Glutamatergic neuron (in vitro differentiated cells): Measurements from ENCODE around the gene GLI3. TPM values are rescaled to one million over a fixed set of nuclear protein-coding genes. Genes with fewer than 3 reads are reported as not detected.

Experiments used
- DNase-seq: peaks from one replicate; pipeline ENCODE4 v3.0.0; 2022
- H3K27ac Mint-ChIP-seq: one replicate; pipeline ENCODE4 v1.8.0; 2020; ENCODE audit warnings: mild to moderate bottlenecking, mixed read lengths, inconsistent platforms; ENCODE audit not compliant: unreplicated experiment
- H3K27me3 Mint-ChIP-seq: one replicate; pipeline ENCODE4 v1.8.0; 2020; ENCODE audit warnings: mild to moderate bottlenecking, moderate library complexity, mixed read lengths, inconsistent platforms; ENCODE audit not compliant: unreplicated experiment
- H3K36me3 Mint-ChIP-seq: one replicate; pipeline ENCODE4 v1.8.0; 2020; ENCODE audit warnings: mild to moderate bottlenecking, mixed read lengths, inconsistent platforms; ENCODE audit not compliant: unreplicated experiment
- H3K4me1 Mint-ChIP-seq: one replicate; pipeline ENCODE4 v1.8.0; 2020; ENCODE audit warnings: mild to moderate bottlenecking, low read depth, mixed read lengths, inconsistent platforms; ENCODE audit not compliant: unreplicated experiment
- H3K4me3 Mint-ChIP-seq: one replicate; pipeline ENCODE4 v1.8.0; 2020; ENCODE audit warnings: mild to moderate bottlenecking, mixed read lengths, inconsistent platforms; ENCODE audit not compliant: unreplicated experiment
- H3K9me3 Mint-ChIP-seq: one replicate; pipeline ENCODE4 v1.8.0; 2020; ENCODE audit warnings: mild to moderate bottlenecking, moderate library complexity, mixed read lengths, inconsistent platforms; ENCODE audit not compliant: unreplicated experiment
- CTCF ChIP-seq: fragments of 200-600 bp; sonication (generic); IDR thresholded peaks from one replicate; pipeline ENCODE4 v1.5.0; 2021; ENCODE audit not compliant: partially characterized antibody, unreplicated experiment
- total RNA-seq: library from RNA; stranded (reverse); fragmentation: NEBNext Ultra II Directional; extraction: Animal tissue kit (Norgen Biotek cat#: 25700); gene quantifications from one replicate; pipeline ENCODE4 v1.2.1, GENCODE V29; 2021; ENCODE audit not compliant: unreplicated experiment

Gene GLI3
- total RNA-seq, 1 donor from 2014 or later, result 2.9 TPM

GRCh38 chr7:42091461-42092291 lies 145.3 kb downstream of the GLI3 start:
- no peak for DNase-seq
- Mint-ChIP-seq H3K27ac (no peak overlapping the region), H3K4me1 (peaks cover 26% of the 10 kb centered on the region), H3K4me3 (no peak overlapping the region), H3K27me3 (peaks cover 4% of the 10 kb centered on the region), H3K9me3 (peaks cover 6% of the 10 kb centered on the region), H3K36me3 (peaks cover 12% of the 10 kb centered on the region)
- no peak for TF ChIP-seq CTCF

GRCh38 chr7:42090806-42091205 lies 146.2 kb downstream of the GLI3 start:
- Mint-ChIP-seq H3K9me3 (peaks cover 5% of the 10 kb centered on the region), H3K27me3 (peaks cover 3% of the 10 kb centered on the region), H3K4me3 (no peak overlapping the region), H3K27ac (no peak overlapping the region), H3K36me3 (peaks cover 12% of the 10 kb centered on the region), H3K4me1 (peaks cover 20% of the 10 kb centered on the region)
- no peak for TF ChIP-seq CTCF
- DNase-seq, result no peak

GRCh38 chr7:42090056-42090455 lies 147.0 kb downstream of the GLI3 start:
- H3K36me3 Mint-ChIP-seq, result peaks cover 5% of the 10 kb centered on the region
- H3K9me3 Mint-ChIP-seq, result peaks cover 2% of the 10 kb centered on the region
- no peak overlapping the region for H3K27ac Mint-ChIP-seq
- H3K27me3 Mint-ChIP-seq, result no peaks in the 10 kb centered on the region
- no peak for DNase-seq
- peaks cover 16% of the 10 kb centered on the region for H3K4me1 Mint-ChIP-seq
- TF ChIP-seq CTCF, result no peak
- no peak overlapping the region for H3K4me3 Mint-ChIP-seq

GRCh38 chr7:42087616-42088015 lies 149.4 kb downstream of the GLI3 start:
- no peaks in the 10 kb centered on the region for H3K36me3 Mint-ChIP-seq
- H3K27me3 Mint-ChIP-seq, result peaks cover 2% of the 10 kb centered on the region
- DNase-seq, result no peak
- TF ChIP-seq CTCF, result no peak
- H3K27ac Mint-ChIP-seq, result no peak overlapping the region
- H3K9me3 Mint-ChIP-seq, result peaks cover 2% of the 10 kb centered on the region
- H3K4me3 Mint-ChIP-seq, result no peak overlapping the region
- peaks cover 16% of the 10 kb centered on the region for H3K4me1 Mint-ChIP-seq

GRCh38 chr7:42085531-42085930 lies 151.5 kb downstream of the GLI3 start:
- peaks cover 2% of the 10 kb centered on the region for H3K27me3 Mint-ChIP-seq
- no peak for DNase-seq
- H3K9me3 Mint-ChIP-seq, result no peaks in the 10 kb centered on the region
- peaks cover 3% of the 10 kb centered on the region for H3K4me1 Mint-ChIP-seq
- H3K27ac Mint-ChIP-seq, result no peak overlapping the region
- no peak for TF ChIP-seq CTCF
- H3K36me3 Mint-ChIP-seq, result no peaks in the 10 kb centered on the region
- no peak overlapping the region for H3K4me3 Mint-ChIP-seq
